ENCODE results near the gene TGIF2. TPM values are rescaled to one million over a fixed set of nuclear protein-coding genes. Genes with fewer than 3 reads are reported as not detected.
A peak's percentile ranks its signal among the peaks of the same experiment; 100 is the strongest.

Gene TGIF2
- total and polyA plus RNA-seq, 2 of the 13 experiments (the other 11 are each of a cell fraction or from before 2014, with no cell fraction given), result 41.3 to 53.9 TPM

DNA sequence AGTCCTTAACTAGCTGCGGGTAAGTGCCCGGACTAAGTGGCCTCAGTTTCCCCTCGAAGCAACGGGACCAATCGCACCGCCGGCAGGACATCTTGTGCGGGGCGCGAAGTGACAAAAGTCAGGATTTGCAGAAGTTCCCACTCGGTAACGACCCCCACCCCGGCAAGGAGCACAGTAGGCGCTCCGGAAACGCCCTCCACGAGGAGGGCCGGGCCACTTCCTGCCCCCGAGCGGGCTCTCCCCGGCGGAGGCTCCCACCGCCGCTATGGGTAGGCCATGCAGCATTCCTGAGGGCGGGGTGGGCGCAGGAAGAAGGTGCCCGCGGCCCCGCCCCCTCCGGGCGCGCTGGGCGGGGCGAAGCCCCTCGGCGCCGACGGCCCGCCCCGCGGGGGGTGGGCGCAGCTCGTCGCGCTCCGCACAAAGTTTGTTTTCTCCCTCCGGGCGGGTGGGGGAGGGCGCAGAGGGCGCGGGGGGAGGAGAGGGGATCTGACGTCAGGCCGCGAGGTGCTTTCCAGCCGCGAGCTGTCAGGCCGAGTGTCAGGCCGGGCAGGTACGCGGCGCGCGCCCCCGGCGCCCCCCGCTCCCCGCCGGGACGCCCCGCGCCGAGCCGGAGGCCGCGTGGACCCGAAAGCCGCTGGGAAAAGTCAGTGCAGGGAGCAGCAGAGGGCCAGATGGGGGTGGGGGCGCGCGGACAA, at the start of gene TGIF2 (continued):
- TF ChIP-seq ZBTB34 (CRISPR knock-in tag; IDR thresholded peaks at IDR 0.05), result no peak
- 0 out of 2 replicates have a peak, but pooled peaks have one; percentile 19 for TF ChIP-seq NFKBIZ (CRISPR knock-in tag; IDR thresholded peaks at IDR 0.05)
- no peak for TF ChIP-seq ZNF530 (CRISPR knock-in tag; IDR thresholded peaks at IDR 0.05; ENCODE audit: low read depth)
- TF ChIP-seq, protein P1, sequence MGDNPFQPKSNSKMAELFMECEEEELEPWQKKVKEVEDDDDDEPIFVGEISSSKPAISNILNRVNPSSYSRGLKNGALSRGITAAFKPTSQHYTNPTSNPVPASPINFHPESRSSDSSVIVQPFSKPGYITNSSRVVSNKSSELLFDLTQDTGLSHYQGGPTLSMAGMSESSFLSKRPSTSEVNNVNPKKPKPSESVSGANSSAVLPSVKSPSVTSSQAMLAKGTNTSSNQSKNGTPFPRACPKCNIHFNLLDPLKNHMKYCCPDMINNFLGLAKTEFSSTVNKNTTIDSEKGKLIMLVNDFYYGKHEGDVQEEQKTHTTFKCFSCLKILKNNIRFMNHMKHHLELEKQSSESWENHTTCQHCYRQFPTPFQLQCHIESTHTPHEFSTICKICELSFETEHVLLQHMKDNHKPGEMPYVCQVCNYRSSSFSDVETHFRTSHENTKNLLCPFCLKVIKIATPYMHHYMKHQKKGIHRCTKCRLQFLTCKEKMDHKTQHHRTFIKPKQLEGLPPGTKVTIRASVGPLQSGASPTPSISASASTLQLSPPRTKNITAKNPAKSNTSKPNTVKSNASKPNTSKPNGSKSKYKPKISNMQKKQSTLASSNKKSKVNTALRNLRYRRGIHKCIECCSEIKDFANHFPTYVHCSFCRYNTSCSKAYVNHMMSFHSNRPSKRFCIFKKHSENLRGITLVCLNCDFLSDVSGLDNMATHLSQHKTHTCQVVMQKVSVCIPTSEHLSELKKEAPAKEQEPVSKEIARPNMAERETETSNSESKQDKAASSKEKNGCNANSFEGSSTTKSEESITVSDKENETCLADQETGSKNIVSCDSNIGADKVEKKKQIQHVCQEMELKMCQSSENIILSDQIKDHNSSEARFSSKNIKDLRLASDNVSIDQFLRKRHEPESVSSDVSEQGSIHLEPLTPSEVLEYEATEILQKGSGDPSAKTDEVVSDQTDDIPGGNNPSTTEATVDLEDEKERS (CRISPR knock-in tag; IDR thresholded peaks at IDR 0.05), result peak; percentile 79
- TF ChIP-seq ELF4 (CRISPR knock-in tag; IDR thresholded peaks at IDR 0.05; ENCODE audit: borderline replicate concordance), result no peak
- peak; percentile 74; the same call in 1 of the 2 replicates for TF ChIP-seq PITX1 (CRISPR knock-in tag; IDR thresholded peaks at IDR 0.05)
- no peak for TF ChIP-seq ATAD3A (CRISPR knock-in tag; IDR thresholded peaks at IDR 0.05)
- TF ChIP-seq THAP7 (CRISPR knock-in tag; IDR thresholded peaks at IDR 0.05), result peak; percentile 27; the same call in 1 of the 2 replicates
- TF ChIP-seq RFX5 (IDR thresholded peaks at IDR 0.05; ENCODE audit: low read depth, low read length), result no peak
- TF ChIP-seq ZGPAT (CRISPR knock-in tag; IDR thresholded peaks at IDR 0.05), result peak; percentile 93
- TF ChIP-seq ZNF788 (CRISPR knock-in tag; IDR thresholded peaks at IDR 0.05; ENCODE audit: borderline replicate concordance), result peak; percentile 90; the same call in 1 of the 2 replicates
- peak; percentile 59; the same call in 1 of the 2 replicates for TF ChIP-seq ZNF331 (CRISPR knock-in tag; IDR thresholded peaks at IDR 0.05)
- no peak for TF ChIP-seq ZNF569 (CRISPR knock-in tag; IDR thresholded peaks at IDR 0.05; ENCODE audit: borderline replicate concordance)
- TF ChIP-seq MTA3 (CRISPR knock-in tag; IDR thresholded peaks at IDR 0.05), result 0 out of 2 replicates have a peak, but pooled peaks have one; percentile 18
- TF ChIP-seq, protein P2, sequence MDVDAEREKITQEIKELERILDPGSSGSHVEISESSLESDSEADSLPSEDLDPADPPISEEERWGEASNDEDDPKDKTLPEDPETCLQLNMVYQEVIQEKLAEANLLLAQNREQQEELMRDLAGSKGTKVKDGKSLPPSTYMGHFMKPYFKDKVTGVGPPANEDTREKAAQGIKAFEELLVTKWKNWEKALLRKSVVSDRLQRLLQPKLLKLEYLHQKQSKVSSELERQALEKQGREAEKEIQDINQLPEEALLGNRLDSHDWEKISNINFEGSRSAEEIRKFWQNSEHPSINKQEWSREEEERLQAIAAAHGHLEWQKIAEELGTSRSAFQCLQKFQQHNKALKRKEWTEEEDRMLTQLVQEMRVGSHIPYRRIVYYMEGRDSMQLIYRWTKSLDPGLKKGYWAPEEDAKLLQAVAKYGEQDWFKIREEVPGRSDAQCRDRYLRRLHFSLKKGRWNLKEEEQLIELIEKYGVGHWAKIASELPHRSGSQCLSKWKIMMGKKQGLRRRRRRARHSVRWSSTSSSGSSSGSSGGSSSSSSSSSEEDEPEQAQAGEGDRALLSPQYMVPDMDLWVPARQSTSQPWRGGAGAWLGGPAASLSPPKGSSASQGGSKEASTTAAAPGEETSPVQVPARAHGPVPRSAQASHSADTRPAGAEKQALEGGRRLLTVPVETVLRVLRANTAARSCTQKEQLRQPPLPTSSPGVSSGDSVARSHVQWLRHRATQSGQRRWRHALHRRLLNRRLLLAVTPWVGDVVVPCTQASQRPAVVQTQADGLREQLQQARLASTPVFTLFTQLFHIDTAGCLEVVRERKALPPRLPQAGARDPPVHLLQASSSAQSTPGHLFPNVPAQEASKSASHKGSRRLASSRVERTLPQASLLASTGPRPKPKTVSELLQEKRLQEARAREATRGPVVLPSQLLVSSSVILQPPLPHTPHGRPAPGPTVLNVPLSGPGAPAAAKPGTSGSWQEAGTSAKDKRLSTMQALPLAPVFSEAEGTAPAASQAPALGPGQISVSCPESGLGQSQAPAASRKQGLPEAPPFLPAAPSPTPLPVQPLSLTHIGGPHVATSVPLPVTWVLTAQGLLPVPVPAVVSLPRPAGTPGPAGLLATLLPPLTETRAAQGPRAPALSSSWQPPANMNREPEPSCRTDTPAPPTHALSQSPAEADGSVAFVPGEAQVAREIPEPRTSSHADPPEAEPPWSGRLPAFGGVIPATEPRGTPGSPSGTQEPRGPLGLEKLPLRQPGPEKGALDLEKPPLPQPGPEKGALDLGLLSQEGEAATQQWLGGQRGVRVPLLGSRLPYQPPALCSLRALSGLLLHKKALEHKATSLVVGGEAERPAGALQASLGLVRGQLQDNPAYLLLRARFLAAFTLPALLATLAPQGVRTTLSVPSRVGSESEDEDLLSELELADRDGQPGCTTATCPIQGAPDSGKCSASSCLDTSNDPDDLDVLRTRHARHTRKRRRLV (CRISPR knock-in tag; IDR thresholded peaks at IDR 0.05), result peak; percentile 71; the same call in 1 of the 2 replicates
- TF ChIP-seq ZNF790 (CRISPR knock-in tag; IDR thresholded peaks at IDR 0.05; ENCODE audit: borderline replicate concordance), result peak; percentile 27; the same call in 1 of the 2 replicates
- peak; percentile 90 for TF ChIP-seq KAT8 (CRISPR knock-in tag; IDR thresholded peaks at IDR 0.05)
